ENCODE measurements around the gene TCN1.
"Not testable (repeated sequence)": the region's sequence is repeated elsewhere in the genome, so short reads cannot be mapped to it uniquely, and the experiment has no call there.

The TCN1 gene

GRCh38 chr11:59859673-59860072 is 6.6 kb downstream of the TCN1 start:
- Histone ChIP-seq H3K27ac (ENCODE audit: insufficient read depth, low read depth, low read length, poor library complexity, severe bottlenecking) (no peak overlapping the region), H3K4me3 (ENCODE audit: insufficient read depth, low read depth, low read length) (no peak overlapping the region), H3K27me3 (ENCODE audit: control insufficient read depth, insufficient read depth, low read length, poor library complexity, severe bottlenecking) (no peaks in the 10 kb centered on the region), H3K4me1 (ENCODE audit: control insufficient read depth, insufficient read depth, low read length) (no peaks in the 10 kb centered on the region), H3K36me3 (ENCODE audit: control insufficient read depth, insufficient read depth, low read length) (no peaks in the 10 kb centered on the region), H3K9me3 (ENCODE audit: control insufficient read depth, low read length) (no peaks in the 10 kb centered on the region)

- Histone ChIP-seq H3K4me3 (ENCODE audit: insufficient read depth, low read depth, low read length) (no peak overlapping the region), H3K27ac (ENCODE audit: insufficient read depth, low read depth, low read length, poor library complexity, severe bottlenecking) (no peak overlapping the region), H3K27me3 (ENCODE audit: control insufficient read depth, insufficient read depth, low read length, poor library complexity, severe bottlenecking) (no peaks in the 10 kb centered on the region), H3K9me3 (ENCODE audit: control insufficient read depth, low read length) (no peaks in the 10 kb centered on the region), H3K4me1 (ENCODE audit: control insufficient read depth, insufficient read depth, low read length) (no peaks in the 10 kb centered on the region), H3K36me3 (ENCODE audit: control insufficient read depth, insufficient read depth, low read length) (no peaks in the 10 kb centered on the region)
- 78 to 81% methylated on average over 8 to 10 of the region's 10 CpGs for WGBS, 2 experiments
Observed at GRCh38 chr11:59857439-59858434, 8.6 kb downstream of the TCN1 start.

GRCh38 chr11:59854871-59855270 is 11.4 kb downstream of the TCN1 start:
- H3K4me3 ChIP-seq (ENCODE audit: insufficient read depth, low read depth, low read length), result no peak overlapping the region
- 80 to 95% methylated on average over 2 of the region's 2 CpGs for WGBS, 2 experiments

GRCh38 chr11:59851416-59851815 is 14.9 kb downstream of the TCN1 start:
- not testable (repeated sequence) for H3K9me3 ChIP-seq (ENCODE audit: control insufficient read depth, low read length); H3K27me3 ChIP-seq (ENCODE audit: control insufficient read depth, insufficient read depth, low read length, poor library complexity, severe bottlenecking); H3K36me3 ChIP-seq (ENCODE audit: control insufficient read depth, insufficient read depth, low read length); H3K4me3 ChIP-seq (ENCODE audit: insufficient read depth, low read depth, low read length); H3K27ac ChIP-seq (ENCODE audit: insufficient read depth, low read depth, low read length, poor library complexity, severe bottlenecking); H3K4me1 ChIP-seq (ENCODE audit: control insufficient read depth, insufficient read depth, low read length)
- 90 to 93% methylated on average over 5 of the region's 5 CpGs for WGBS, 2 experiments

More at GRCh38 chr11:59854871-59855270, 11.4 kb downstream of the TCN1 start:
- Histone ChIP-seq H3K36me3 (ENCODE audit: control insufficient read depth, insufficient read depth, low read length) (no peaks in the 10 kb centered on the region), H3K4me1 (ENCODE audit: control insufficient read depth, insufficient read depth, low read length) (no peaks in the 10 kb centered on the region), H3K27me3 (ENCODE audit: control insufficient read depth, insufficient read depth, low read length, poor library complexity, severe bottlenecking) (no peaks in the 10 kb centered on the region), H3K27ac (ENCODE audit: insufficient read depth, low read depth, low read length, poor library complexity, severe bottlenecking) (no peak overlapping the region), H3K9me3 (ENCODE audit: control insufficient read depth, low read length) (no peaks in the 10 kb centered on the region)

- H3K9me3 ChIP-seq (ENCODE audit: control insufficient read depth, low read length); H3K27ac ChIP-seq (ENCODE audit: insufficient read depth, low read depth, low read length, poor library complexity, severe bottlenecking); H3K27me3 ChIP-seq (ENCODE audit: control insufficient read depth, insufficient read depth, low read length, poor library complexity, severe bottlenecking); H3K36me3 ChIP-seq (ENCODE audit: control insufficient read depth, insufficient read depth, low read length); H3K4me3 ChIP-seq (ENCODE audit: insufficient read depth, low read depth, low read length); H3K4me1 ChIP-seq (ENCODE audit: control insufficient read depth, insufficient read depth, low read length): not testable (repeated sequence)
- 87 to 92% methylated on average over 2 of the region's 2 CpGs for WGBS, 2 experiments
Observed at GRCh38 chr11:59849551-59849950, 16.7 kb downstream of the TCN1 start.

- no peak overlapping the region for H3K27ac ChIP-seq (ENCODE audit: insufficient read depth, low read depth, low read length, poor library complexity, severe bottlenecking)
- H3K36me3 ChIP-seq (ENCODE audit: control insufficient read depth, insufficient read depth, low read length), result no peaks in the 10 kb centered on the region
- no peaks in the 10 kb centered on the region for H3K27me3 ChIP-seq (ENCODE audit: control insufficient read depth, insufficient read depth, low read length, poor library complexity, severe bottlenecking)
- H3K4me3 ChIP-seq (ENCODE audit: insufficient read depth, low read depth, low read length), result no peak overlapping the region
- no peaks in the 10 kb centered on the region for H3K4me1 ChIP-seq (ENCODE audit: control insufficient read depth, insufficient read depth, low read length)
- H3K9me3 ChIP-seq (ENCODE audit: control insufficient read depth, low read length), result no peaks in the 10 kb centered on the region
- 84 to 94% methylated on average over 2 of the region's 2 CpGs for WGBS, 2 experiments
Observed at GRCh38 chr11:59849129-59849528, 17.2 kb downstream of the TCN1 start.

GRCh38 chr11:59848439-59848838 is 17.8 kb downstream of the TCN1 start:
- 93 to 94% methylated on average over 6 of the region's 6 CpGs for WGBS, 2 experiments
- not testable (repeated sequence) for H3K27ac ChIP-seq (ENCODE audit: insufficient read depth, low read depth, low read length, poor library complexity, severe bottlenecking); H3K27me3 ChIP-seq (ENCODE audit: control insufficient read depth, insufficient read depth, low read length, poor library complexity, severe bottlenecking); H3K4me3 ChIP-seq (ENCODE audit: insufficient read depth, low read depth, low read length); H3K9me3 ChIP-seq (ENCODE audit: control insufficient read depth, low read length); H3K36me3 ChIP-seq (ENCODE audit: control insufficient read depth, insufficient read depth, low read length); H3K4me1 ChIP-seq (ENCODE audit: control insufficient read depth, insufficient read depth, low read length)

- 94 to 95% methylated on average over 3 of the region's 3 CpGs for WGBS, 2 experiments
- Histone ChIP-seq H3K27ac (ENCODE audit: insufficient read depth, low read depth, low read length, poor library complexity, severe bottlenecking) (no peak overlapping the region), H3K36me3 (ENCODE audit: control insufficient read depth, insufficient read depth, low read length) (no peaks in the 10 kb centered on the region)
Observed at GRCh38 chr11:59847626-59848025, 18.7 kb downstream of the TCN1 start.

GRCh38 chr11:59846556-59846955 is 19.7 kb downstream of the TCN1 start:
- no peaks in the 10 kb centered on the region for H3K36me3 ChIP-seq (ENCODE audit: control insufficient read depth, insufficient read depth, low read length)
- WGBS, 2 experiments, result 89 to 96% methylated on average over 3 to 4 of the region's 5 CpGs
- H3K4me1 ChIP-seq (ENCODE audit: control insufficient read depth, insufficient read depth, low read length), result no peaks in the 10 kb centered on the region
- no peaks in the 10 kb centered on the region for H3K27me3 ChIP-seq (ENCODE audit: control insufficient read depth, insufficient read depth, low read length, poor library complexity, severe bottlenecking)
- H3K27ac ChIP-seq (ENCODE audit: insufficient read depth, low read depth, low read length, poor library complexity, severe bottlenecking), result no peak overlapping the region
- H3K4me3 ChIP-seq (ENCODE audit: insufficient read depth, low read depth, low read length), result no peak overlapping the region
- no peaks in the 10 kb centered on the region for H3K9me3 ChIP-seq (ENCODE audit: control insufficient read depth, low read length)

More at GRCh38 chr11:59847626-59848025, 18.7 kb downstream of the TCN1 start:
- Histone ChIP-seq H3K4me1 (ENCODE audit: control insufficient read depth, insufficient read depth, low read length) (no peaks in the 10 kb centered on the region), H3K27me3 (ENCODE audit: control insufficient read depth, insufficient read depth, low read length, poor library complexity, severe bottlenecking) (no peaks in the 10 kb centered on the region), H3K9me3 (ENCODE audit: control insufficient read depth, low read length) (no peaks in the 10 kb centered on the region), H3K4me3 (ENCODE audit: insufficient read depth, low read depth, low read length) (no peak overlapping the region)

- Histone ChIP-seq H3K27me3 (ENCODE audit: control insufficient read depth, insufficient read depth, low read length, poor library complexity, severe bottlenecking) (no peaks in the 10 kb centered on the region), H3K4me1 (ENCODE audit: control insufficient read depth, insufficient read depth, low read length) (no peaks in the 10 kb centered on the region), H3K9me3 (ENCODE audit: control insufficient read depth, low read length) (no peaks in the 10 kb centered on the region), H3K4me3 (ENCODE audit: insufficient read depth, low read depth, low read length) (no peak within 1 kb of the TSS), H3K27ac (ENCODE audit: insufficient read depth, low read depth, low read length, poor library complexity, severe bottlenecking) (no peak within 1 kb of the TSS), H3K36me3 (ENCODE audit: control insufficient read depth, insufficient read depth, low read length) (no peaks in the 10 kb centered on the region)
- 95 to 98% methylated on average over 4 of the region's 4 CpGs for WGBS, 2 experiments
Observed at GRCh38 chr11:59845399-59845798, 20.9 kb downstream of the TCN1 start, which contains the start of gene CBLIF. CBLIF (minus strand) TSS chr11:59845499; CDS start chr11:59845453, 46 bp downstream.
